ENCODE measurements around the gene PPP2R3A. TPM values are rescaled to one million over a fixed set of nuclear protein-coding genes. Genes with fewer than 3 reads are reported as not detected.

The PPP2R3A gene
- total and polyA plus RNA-seq, 12 donors: 2.1 to 23.1 (median 14.3) TPM

DNA sequence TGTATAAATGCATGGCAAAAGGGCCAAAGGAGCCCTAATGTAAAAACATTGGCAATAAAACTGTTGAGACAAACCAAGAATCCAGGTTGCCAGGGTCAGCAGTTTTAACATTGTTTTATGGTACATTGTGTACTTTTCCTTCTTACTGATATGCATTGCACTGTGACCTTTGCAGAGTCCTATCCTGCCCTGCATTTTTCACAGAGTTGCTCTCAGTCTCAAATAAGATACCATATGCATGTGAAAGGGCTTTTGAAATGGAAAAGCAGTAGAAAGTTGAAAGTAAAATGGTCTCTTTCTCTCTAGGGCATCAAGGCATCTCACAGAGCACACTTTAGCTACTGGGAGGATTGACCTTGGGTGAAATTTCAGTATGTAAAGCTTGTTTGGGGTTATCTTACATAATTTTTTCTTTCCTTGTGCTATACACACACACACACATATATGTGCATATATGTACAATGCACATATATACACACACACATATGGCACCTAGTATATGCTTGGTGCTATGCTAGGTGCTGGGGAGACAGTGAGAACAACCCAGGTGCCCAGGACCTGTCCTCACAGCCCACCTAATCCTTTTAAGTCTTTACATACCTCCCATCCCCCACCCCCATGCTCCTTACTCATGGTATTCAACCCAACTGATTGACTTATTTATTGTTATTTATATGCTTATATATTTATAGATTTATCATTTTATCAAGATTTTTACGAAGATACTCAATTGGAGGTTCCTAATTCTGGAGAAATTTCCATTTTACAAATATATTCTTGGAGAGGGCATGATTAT is 1.2 kb upstream of the PPP2R3A start:
- Histone ChIP-seq H3K4me3 (peak overlapping the region in 1 of 4 donors; percentile 74), H3K27me3 (no peaks in the 10 kb centered on the region), H3K27ac (no peak overlapping the region), H3K36me3 (replicated peaks in 1 of 2) (no peaks in the 10 kb centered on the region), H3K4me1 (replicated peaks in 1 of 2) (peaks cover 4 to 18% of the 10 kb centered on the region in 2 donors), H3K9me3 (replicated peaks in 1 of 3) (peaks cover 0 to 8% (median 0%) of the 10 kb centered on the region in 3 donors)
- 75 to 95% (median 85%) methylated on average over 1 of the region's 1 CpG for WGBS, 4 donors
- TF ChIP-seq, protein P1, sequence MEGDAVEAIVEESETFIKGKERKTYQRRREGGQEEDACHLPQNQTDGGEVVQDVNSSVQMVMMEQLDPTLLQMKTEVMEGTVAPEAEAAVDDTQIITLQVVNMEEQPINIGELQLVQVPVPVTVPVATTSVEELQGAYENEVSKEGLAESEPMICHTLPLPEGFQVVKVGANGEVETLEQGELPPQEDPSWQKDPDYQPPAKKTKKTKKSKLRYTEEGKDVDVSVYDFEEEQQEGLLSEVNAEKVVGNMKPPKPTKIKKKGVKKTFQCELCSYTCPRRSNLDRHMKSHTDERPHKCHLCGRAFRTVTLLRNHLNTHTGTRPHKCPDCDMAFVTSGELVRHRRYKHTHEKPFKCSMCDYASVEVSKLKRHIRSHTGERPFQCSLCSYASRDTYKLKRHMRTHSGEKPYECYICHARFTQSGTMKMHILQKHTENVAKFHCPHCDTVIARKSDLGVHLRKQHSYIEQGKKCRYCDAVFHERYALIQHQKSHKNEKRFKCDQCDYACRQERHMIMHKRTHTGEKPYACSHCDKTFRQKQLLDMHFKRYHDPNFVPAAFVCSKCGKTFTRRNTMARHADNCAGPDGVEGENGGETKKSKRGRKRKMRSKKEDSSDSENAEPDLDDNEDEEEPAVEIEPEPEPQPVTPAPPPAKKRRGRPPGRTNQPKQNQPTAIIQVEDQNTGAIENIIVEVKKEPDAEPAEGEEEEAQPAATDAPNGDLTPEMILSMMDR (IDR thresholded peaks at IDR 0.05): no peak
- TF ChIP-seq POLR2A (IDR thresholded peaks at IDR 0.05): no peak
- intact Hi-C loops (cut with DNase I): loop anchor here in 1 of 2 donors (10.0 kb wide), 1 partner anchor 80 kb away; no protein-coding TSS in a partner anchor
- no peak for DNase-seq

DNA sequence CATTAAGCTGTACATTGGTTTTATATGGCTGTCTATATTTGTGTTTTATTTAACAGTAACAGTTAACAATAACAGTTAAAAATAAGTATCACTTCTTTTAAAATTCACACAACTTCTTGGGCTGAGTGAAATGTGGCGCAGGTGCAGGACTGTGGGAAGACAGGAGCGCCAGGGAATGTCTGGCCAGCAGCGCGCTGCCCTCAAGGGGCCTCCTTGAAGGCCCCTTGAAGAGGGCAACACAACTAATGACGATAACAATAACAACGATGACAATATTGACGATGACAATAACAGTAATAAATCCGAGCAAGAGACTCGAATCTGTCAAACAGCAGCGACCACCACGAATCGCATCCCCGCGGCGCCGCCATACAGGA is 411 bp upstream of the PPP2R3A start:
- 4 to 8% (median 6%) methylated on average over 9 to 16 of the region's 16 CpGs for WGBS, 4 donors
- H3K4me1 ChIP-seq (replicated peaks in 1 of 2): peaks cover 4 to 18% of the 10 kb centered on the region in 2 donors
- H3K27ac ChIP-seq: peak overlapping the region in 3 of 5 donors; percentile 87 to 98 (median 94)
- no peaks in the 10 kb centered on the region for H3K36me3 ChIP-seq (replicated peaks in 1 of 2)
- no peaks in the 10 kb centered on the region for H3K27me3 ChIP-seq
- H3K9me3 ChIP-seq (replicated peaks in 1 of 3): peaks cover 0 to 3% (median 0%) of the 10 kb centered on the region in 3 donors
- H3K4me3 ChIP-seq: peak overlapping the region in 2 of 4 donors; percentile 71 to 74
- intact Hi-C loops (cut with DNase I): loop anchor here in 1 of 2 donors (10.0 kb wide), 1 partner anchor 80 kb away; no protein-coding TSS in a partner anchor
- TF ChIP-seq, protein P1 (IDR thresholded peaks at IDR 0.05): no peak
- TF ChIP-seq POLR2A (IDR thresholded peaks at IDR 0.05): no peak
- DNase-seq: no peak

GRCh38 chr3:135966271-135966961 is 888 bp downstream of the PPP2R3A start:
- Histone ChIP-seq H3K27me3 (no peaks in the 10 kb centered on the region), H3K4me3 (peak overlapping the region in 3 of 4 donors; percentile 63 to 74 (median 71)), H3K4me1 (replicated peaks in 1 of 2) (peaks cover 4 to 18% of the 10 kb centered on the region in 2 donors), H3K27ac (peak overlapping the region; percentile 65 to 98 (median 87)), H3K36me3 (replicated peaks in 1 of 2) (no peaks in the 10 kb centered on the region), H3K9me3 (replicated peaks in 1 of 3) (no peaks in the 10 kb centered on the region)
- no peak for DNase-seq
- intact Hi-C loops (cut with DNase I): loop anchor here in 1 of 2 donors (10.0 kb wide), 1 partner anchor 78 kb away; no protein-coding TSS in a partner anchor
- TF ChIP-seq, protein P1 (IDR thresholded peaks at IDR 0.05): peak in 1 of 6 experiments; percentile 2
- TF ChIP-seq POLR2A (IDR thresholded peaks at IDR 0.05): peak in 1 of 2 donors; percentile 8
- WGBS, 4 donors: 5 to 23% (median 5%) methylated on average over 8 to 38 of the region's 38 CpGs

GRCh38 chr3:135966962-135967274 is 1.4 kb downstream of the PPP2R3A start:
- Histone ChIP-seq H3K4me1 (replicated peaks in 1 of 2) (peaks cover 4 to 18% of the 10 kb centered on the region in 2 donors), H3K27ac (peak overlapping the region in 1 of 5 donors; percentile 87), H3K27me3 (no peaks in the 10 kb centered on the region), H3K9me3 (replicated peaks in 1 of 3) (no peaks in the 10 kb centered on the region), H3K4me3 (peak overlapping the region in 1 of 4 donors; percentile 74), H3K36me3 (replicated peaks in 1 of 2) (no peaks in the 10 kb centered on the region)
- no peak for TF ChIP-seq POLR2A (IDR thresholded peaks at IDR 0.05)
- TF ChIP-seq, protein P1 (IDR thresholded peaks at IDR 0.05): no peak
- DNase-seq: no peak
- intact Hi-C loops (cut with DNase I): loop anchor here in 1 of 2 donors (10.0 kb wide), 1 partner anchor 78 kb away; no protein-coding TSS in a partner anchor
- WGBS, 4 donors: 87 to 90% (median 88%) methylated on average over 2 of the region's 2 CpGs
